Activated CD4-positive, alpha-beta T cell treated with anti-CD3 and anti-CD28 coated beads, Interleukin-2, amount 50 U/mL, for 4 hours (primary cell): ENCODE results near the gene CERS5.
"Not testable (repeated sequence)": the region's sequence is repeated elsewhere in the genome, so short reads cannot be mapped to it uniquely, and the experiment has no call there.

Experiments
- DNase-seq, 2 experiments: peaks; one replicate each; pipeline ENCODE4 v3.0.0-alpha.2; 2020

The CERS5 gene

GRCh38 chr12:50100561-50100960 is 66.6 kb downstream of the CERS5 start:
- no peak for DNase-seq

- DNase-seq, result no peak
Observed at GRCh38 chr12:50099302-50100008, 67.7 kb downstream of the CERS5 start.

- DNase-seq, result no peak
Observed at GRCh38 chr12:50097952-50098351, 69.2 kb downstream of the CERS5 start.

GRCh38 chr12:50090391-50090790 is 76.8 kb downstream of the CERS5 start:
- DNase-seq, result no peak

GRCh38 chr12:50089730-50090129 is 77.4 kb downstream of the CERS5 start:
- DNase-seq, result no peak

GRCh38 chr12:50088577-50089335 is 78.4 kb downstream of the CERS5 start:
- DNase-seq, result peak; percentile 52 to 57

- no peak for DNase-seq
Observed at GRCh38 chr12:50087995-50088394, 79.2 kb downstream of the CERS5 start.

- DNase-seq, result no peak
Observed at GRCh38 chr12:50087151-50087550, 80.0 kb downstream of the CERS5 start.

GRCh38 chr12:50086148-50086547 is 81.0 kb downstream of the CERS5 start:
- no peak for DNase-seq

- no peak for DNase-seq
Observed at GRCh38 chr12:50085615-50086072, 81.5 kb downstream of the CERS5 start.

GRCh38 chr12:50084775-50085614 is 82.2 kb downstream of the CERS5 start, which contains the start of gene SMARCD1:
Gene SMARCD1, plus strand, starts transcription at chr12:50085342. Its CDS starts 28 bp downstream, at chr12:50085370.
- DNase-seq, result peak; percentile 78 to 80

- DNase-seq, result not testable (repeated sequence)
Observed at GRCh38 chr12:50084409-50084774, 82.8 kb downstream of the CERS5 start.

GRCh38 chr12:50083301-50083700 is 83.9 kb downstream of the CERS5 start:
- no peak for DNase-seq

- DNase-seq, result no peak
Observed at GRCh38 chr12:50082644-50083043, 84.5 kb downstream of the CERS5 start.

GRCh38 chr12:50081096-50081808 is 85.9 kb downstream of the CERS5 start:
- no peak for DNase-seq

- no peak for DNase-seq
Observed at GRCh38 chr12:50079771-50080170, 87.4 kb downstream of the CERS5 start.
